Trophoblast cell (in vitro differentiated cells and primary cell): ENCODE data around the gene DYNLT1.

ENCODE experiments used
- DNase-seq, 2 donors: peaks; one replicate each; pipeline ENCODE4 v3.0.0-alpha.2; 2016
- H2AFZ ChIP-seq: 2 replicates; pipeline ENCODE4 v1.6.1; 2013; ENCODE audit warnings: low read length, moderate library complexity, mild to moderate bottlenecking; ENCODE audit not compliant: insufficient read depth, poor library complexity
- H2AK5ac ChIP-seq: 2 replicates; pipeline ENCODE4 v1.6.1; 2013; ENCODE audit warnings: mild to moderate bottlenecking, low read length
- H2BK120ac ChIP-seq: 2 replicates; pipeline ENCODE4 v1.6.1; 2013; ENCODE audit warnings: low read length, mild to moderate bottlenecking, moderate library complexity; ENCODE audit not compliant: insufficient read depth, poor library complexity
- H2BK12ac ChIP-seq: 2 replicates; pipeline ENCODE4 v1.6.1; 2013; ENCODE audit warnings: mild to moderate bottlenecking, low read length, moderate library complexity
- H2BK5ac ChIP-seq: 2 replicates; pipeline ENCODE4 v1.6.1; 2013; ENCODE audit warnings: low read length, low read depth, moderate library complexity, mild to moderate bottlenecking; ENCODE audit not compliant: poor library complexity
- H3K14ac ChIP-seq: 2 replicates; pipeline ENCODE4 v1.6.1; 2013; ENCODE audit warnings: mild to moderate bottlenecking, low read length
- H3K18ac ChIP-seq: 2 replicates; pipeline ENCODE4 v1.6.1; 2013; ENCODE audit warnings: mild to moderate bottlenecking, low read length
- H3K23ac ChIP-seq: 2 replicates; pipeline ENCODE4 v1.6.1; 2013; ENCODE audit warnings: low read length
- H3K27ac ChIP-seq: 2 replicates; pipeline ENCODE4 v1.5.1; 2013; ENCODE audit warnings: low read depth, mild to moderate bottlenecking, inconsistent platforms, low read length, moderate library complexity
- H3K27me3 ChIP-seq: 2 replicates; pipeline ENCODE4 v1.6.1; 2013; ENCODE audit warnings: inconsistent platforms, mild to moderate bottlenecking, low read length, moderate library complexity; ENCODE audit not compliant: insufficient read depth
- H3K36me3 ChIP-seq, 2 experiments: 1 replicate in 1 of 2; 2 replicates in 1 of 2; pipeline ENCODE4 v1.6.1; 2013; ENCODE audit warnings: low read length in 2 of 2, mild to moderate bottlenecking in 2 of 2, moderate library complexity in 1 of 2; ENCODE audit not compliant: insufficient read depth in 2 of 2, control insufficient read depth in 1 of 2
- H3K4ac ChIP-seq: 2 replicates; pipeline ENCODE4 v1.6.1; 2013; ENCODE audit warnings: low read depth, mild to moderate bottlenecking, low read length, moderate library complexity
- H3K4me1 ChIP-seq, 2 experiments: 1 replicate in 1 of 2; 2 replicates in 1 of 2; pipeline ENCODE4 v1.6.1; 2013; ENCODE audit warnings: low read length in 2 of 2, mild to moderate bottlenecking in 2 of 2, moderate library complexity in 1 of 2; ENCODE audit not compliant: insufficient read depth in 2 of 2, control insufficient read depth in 1 of 2
- H3K4me2 ChIP-seq: 2 replicates; pipeline ENCODE4 v1.6.1; 2013; ENCODE audit warnings: inconsistent platforms, mild to moderate bottlenecking, low read length, moderate library complexity
- H3K4me3 ChIP-seq: 2 replicates; pipeline ENCODE4 v1.5.1; 2013; ENCODE audit warnings: mild to moderate bottlenecking, low read depth, low read length, inconsistent platforms
- H3K79me1 ChIP-seq: one replicate; pipeline ENCODE4 v1.6.1; 2013; ENCODE audit warnings: low read length
- H3K79me2 ChIP-seq: 2 replicates; pipeline ENCODE4 v1.6.1; 2013; ENCODE audit warnings: low read length, mild to moderate bottlenecking; ENCODE audit not compliant: control insufficient read depth, insufficient read depth, poor library complexity
- H3K9ac ChIP-seq: 2 replicates; pipeline ENCODE4 v1.6.1; 2013; ENCODE audit warnings: mild to moderate bottlenecking, low read length
- H3K9me3 ChIP-seq: 2 replicates; pipeline ENCODE4 v1.6.1; 2013; ENCODE audit warnings: low read depth, mild to moderate bottlenecking, control low read depth, inconsistent platforms, low read length; ENCODE audit not compliant: insufficient read depth
- H4K12ac ChIP-seq: 2 replicates; pipeline ENCODE4 v1.6.1; 2013; ENCODE audit warnings: low read depth, mild to moderate bottlenecking, low read length, moderate library complexity
- H4K8ac ChIP-seq: 2 replicates; pipeline ENCODE4 v1.6.1; 2013; ENCODE audit warnings: low read depth, mild to moderate bottlenecking, low read length, moderate library complexity
- H4K91ac ChIP-seq: one replicate; pipeline ENCODE4 v1.6.1; 2013; ENCODE audit warnings: low read depth, mild to moderate bottlenecking, low read length, moderate library complexity
- WGBS: extraction: QIAGEN DNeasy Blood & Tissue Kit; methylation state at CpG from one replicate; pipeline ENCODE4 v1.1.7; 2013; ENCODE audit warnings: missing lambda C conversion rate; ENCODE audit not compliant: insufficient read length, insufficient coverage; ENCODE audit errors: extremely low coverage; 5-methylcytosine and 5-hydroxymethylcytosine counted together

DYNLT1 gene

GRCh38 chr6:158611541-158612370 lies 32.8 kb downstream of the DYNLT1 start:
- H3K4ac ChIP-seq = no peak overlapping the region
- H3K4me3 ChIP-seq = no peak overlapping the region
- H3K14ac ChIP-seq = peak overlapping the region; percentile 38
- peaks cover 21 to 29% of the 10 kb centered on the region in 2 experiments for H3K4me1 ChIP-seq
- H3K23ac ChIP-seq = no peak overlapping the region
- no peak overlapping the region for H3K9ac ChIP-seq
- H4K8ac ChIP-seq = peak overlapping the region; percentile 61
- no CpG with 5 or more reads among the region's 14 CpGs for WGBS
- peak overlapping the region; percentile 96 for H3K27ac ChIP-seq
- H3K9me3 ChIP-seq = no peaks in the 10 kb centered on the region
- no peaks in the 10 kb centered on the region for H3K27me3 ChIP-seq
- H3K79me2 ChIP-seq = peaks cover 3% of the 10 kb centered on the region
- H4K91ac ChIP-seq = peak overlapping the region; percentile 53
- peak overlapping the region; percentile 92 for H2BK5ac ChIP-seq
- H3K36me3 ChIP-seq = peaks cover 23 to 24% of the 10 kb centered on the region in 2 experiments
- H3K18ac ChIP-seq = no peak overlapping the region
- H2BK12ac ChIP-seq = no peak overlapping the region
- peaks cover 17% of the 10 kb centered on the region for H3K79me1 ChIP-seq
- peak overlapping the region; percentile 73 for H3K4me2 ChIP-seq
- peak overlapping the region; percentile 85 for H2BK120ac ChIP-seq
- H4K12ac ChIP-seq = no peak overlapping the region
- H2AK5ac ChIP-seq = no peak overlapping the region
- peak; percentile 19 to 37 for DNase-seq
- H2AFZ ChIP-seq = no peak overlapping the region

GRCh38 chr6:158611039-158611438 lies 33.5 kb downstream of the DYNLT1 start:
- peak overlapping the region; percentile 7 for H2AFZ ChIP-seq
- H2BK120ac ChIP-seq = peak overlapping the region; percentile 43
- no CpG with 5 or more reads among the region's 3 CpGs for WGBS
- peaks cover 27 to 28% of the 10 kb centered on the region in 2 experiments for H3K36me3 ChIP-seq
- H3K18ac ChIP-seq = peak overlapping the region; percentile 5
- H3K79me1 ChIP-seq = peaks cover 17% of the 10 kb centered on the region
- peak overlapping the region; percentile 53 for H2AK5ac ChIP-seq
- peak overlapping the region; percentile 73 for H3K4me2 ChIP-seq
- H4K8ac ChIP-seq = peak overlapping the region; percentile 8
- H3K4me1 ChIP-seq = peaks cover 21 to 29% of the 10 kb centered on the region in 2 experiments
- H3K9me3 ChIP-seq = peaks cover 2% of the 10 kb centered on the region
- DNase-seq = no peak
- no peak overlapping the region for H4K12ac ChIP-seq
- H4K91ac ChIP-seq = peak overlapping the region; percentile 88
- H3K14ac ChIP-seq = peak overlapping the region; percentile 25
- H3K4ac ChIP-seq = peak overlapping the region; percentile 30
- H3K9ac ChIP-seq = no peak overlapping the region
- H2BK12ac ChIP-seq = peak overlapping the region; percentile 63
- H3K79me2 ChIP-seq = peaks cover 3% of the 10 kb centered on the region
- no peaks in the 10 kb centered on the region for H3K27me3 ChIP-seq
- peak overlapping the region; percentile 83 for H2BK5ac ChIP-seq
- no peak overlapping the region for H3K23ac ChIP-seq
- no peak overlapping the region for H3K4me3 ChIP-seq
- peak overlapping the region; percentile 96 for H3K27ac ChIP-seq

DNA sequence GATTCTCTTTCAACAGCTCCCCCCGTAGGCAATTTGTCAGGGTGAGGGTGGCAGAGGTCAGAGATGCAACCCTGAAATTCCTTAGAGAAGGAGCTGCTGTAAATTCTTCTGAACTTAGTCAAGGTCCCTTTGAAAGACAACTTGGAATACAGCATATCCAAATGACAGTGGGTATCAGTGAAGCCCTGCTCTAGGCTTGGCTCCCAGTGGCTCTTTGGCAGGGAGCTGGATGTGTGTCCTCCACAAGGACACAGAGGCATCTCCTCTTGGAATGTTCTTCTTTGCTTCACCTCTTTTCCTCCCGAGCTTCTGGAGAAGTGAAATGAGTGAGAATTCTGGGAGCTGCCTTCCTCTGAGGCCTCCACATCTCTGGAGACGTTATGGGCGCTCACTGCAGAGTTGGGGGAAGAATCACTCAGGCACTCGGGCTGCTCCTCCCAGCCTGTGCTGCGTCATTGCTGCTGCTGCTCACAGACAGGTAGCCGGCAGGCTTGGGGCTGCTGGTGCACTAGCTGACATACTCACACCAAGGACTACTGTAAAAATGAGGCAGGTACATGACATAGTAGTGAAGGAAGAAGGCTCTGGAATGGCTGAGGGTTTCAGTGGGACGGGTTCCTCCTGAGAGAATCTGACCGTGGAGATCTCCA lies 34.1 kb downstream of the DYNLT1 start:
- H3K79me2 ChIP-seq = peaks cover 3% of the 10 kb centered on the region
- H3K79me1 ChIP-seq = peaks cover 17% of the 10 kb centered on the region
- H3K4me1 ChIP-seq = peaks cover 21 to 29% of the 10 kb centered on the region in 2 experiments
- H3K36me3 ChIP-seq = peaks cover 32% of the 10 kb centered on the region in 2 experiments
- no peak for DNase-seq
- peak overlapping the region; percentile 88 for H4K91ac ChIP-seq
- no peak overlapping the region for H3K4me2 ChIP-seq
- peak overlapping the region; percentile 43 for H2BK120ac ChIP-seq
- H3K23ac ChIP-seq = no peak overlapping the region
- H3K18ac ChIP-seq = no peak overlapping the region
- H2BK5ac ChIP-seq = peak overlapping the region; percentile 83
- H3K4ac ChIP-seq = no peak overlapping the region
- no CpG with 5 or more reads among the region's 9 CpGs for WGBS
- no peak overlapping the region for H4K8ac ChIP-seq
- no peak overlapping the region for H3K4me3 ChIP-seq
- peak overlapping the region; percentile 2 for H3K14ac ChIP-seq
- H2AK5ac ChIP-seq = no peak overlapping the region
- no peaks in the 10 kb centered on the region for H3K27me3 ChIP-seq
- peaks cover 2% of the 10 kb centered on the region for H3K9me3 ChIP-seq
- H3K27ac ChIP-seq = peak overlapping the region; percentile 96
- no peak overlapping the region for H4K12ac ChIP-seq
- no peak overlapping the region for H2BK12ac ChIP-seq
- H2AFZ ChIP-seq = no peak overlapping the region
- no peak overlapping the region for H3K9ac ChIP-seq

DNA sequence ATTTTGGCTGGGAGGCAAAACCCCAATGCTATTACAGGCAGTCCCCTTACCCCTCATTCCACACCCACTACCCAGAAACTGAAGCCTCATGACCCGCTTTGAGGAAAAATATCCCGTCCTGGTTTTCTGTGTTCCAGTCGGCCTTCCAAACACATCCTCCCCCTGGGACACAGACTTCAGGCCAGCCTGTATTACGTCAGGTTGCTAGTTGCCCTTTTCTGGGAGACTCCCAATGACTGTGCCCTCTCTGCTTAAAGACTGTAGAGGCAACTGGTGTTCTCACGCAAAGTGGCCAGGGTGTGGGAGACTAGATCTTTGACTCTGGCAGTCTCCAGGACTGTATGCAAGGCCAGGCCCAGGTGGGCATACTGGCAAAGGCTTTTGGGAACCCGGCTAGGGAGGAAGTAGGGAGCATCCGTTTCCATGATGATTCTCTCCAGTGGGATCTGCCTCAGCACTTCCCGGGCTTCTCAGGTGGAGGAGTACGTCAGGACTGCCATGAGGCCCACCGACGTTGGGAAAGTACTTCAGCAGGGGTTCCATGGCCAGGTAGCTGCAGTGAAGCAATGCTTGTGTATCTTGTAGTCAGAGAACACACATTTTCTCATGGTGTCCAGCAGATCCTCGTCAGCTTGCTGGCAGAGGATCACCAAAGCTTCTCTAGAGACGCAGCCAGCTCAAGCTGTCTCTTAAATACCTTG lies 34.9 kb downstream of the DYNLT1 start:
- peaks cover 2% of the 10 kb centered on the region for H3K9me3 ChIP-seq
- H3K79me1 ChIP-seq = peaks cover 17% of the 10 kb centered on the region
- peak overlapping the region; percentile 37 for H2AFZ ChIP-seq
- peaks cover 21 to 29% of the 10 kb centered on the region in 2 experiments for H3K4me1 ChIP-seq
- H3K23ac ChIP-seq = no peak overlapping the region
- peak overlapping the region; percentile 43 for H3K14ac ChIP-seq
- DNase-seq = no peak
- H2AK5ac ChIP-seq = peak overlapping the region; percentile 28
- no peak overlapping the region for H3K4ac ChIP-seq
- H3K4me2 ChIP-seq = no peak overlapping the region
- peaks cover 3% of the 10 kb centered on the region for H3K79me2 ChIP-seq
- peak overlapping the region; percentile 14 for H4K8ac ChIP-seq
- H2BK12ac ChIP-seq = peak overlapping the region; percentile 60
- peak overlapping the region; percentile 36 for H2BK5ac ChIP-seq
- no peaks in the 10 kb centered on the region for H3K27me3 ChIP-seq
- peaks cover 32% of the 10 kb centered on the region in 2 experiments for H3K36me3 ChIP-seq
- peak overlapping the region; percentile 7 for H4K91ac ChIP-seq
- H3K27ac ChIP-seq = peak overlapping the region; percentile 43
- peak overlapping the region; percentile 41 for H3K18ac ChIP-seq
- peak overlapping the region; percentile 32 for H2BK120ac ChIP-seq
- no peak overlapping the region for H3K4me3 ChIP-seq
- H4K12ac ChIP-seq = no peak overlapping the region
- WGBS = no CpG with 5 or more reads among the region's 13 CpGs
- H3K9ac ChIP-seq = no peak overlapping the region
